Nephron progenitor cell (in vitro differentiated cells): ENCODE results near the gene SHLD2.
"Not testable (repeated sequence)": the region's sequence is repeated elsewhere in the genome, so short reads cannot be mapped to it uniquely, and the experiment has no call there.

Source experiments
- DNase-seq: peaks from one replicate; pipeline ENCODE4 v3.0.0; 2021
- H3K27ac Mint-ChIP-seq: 2 replicates; pipeline ENCODE4 v1.8.0; 2021; ENCODE audit warnings: mild to moderate bottlenecking, moderate library complexity, mixed read lengths
- H3K27me3 Mint-ChIP-seq: 2 replicates; pipeline ENCODE4 v1.8.0; 2021; ENCODE audit warnings: mild to moderate bottlenecking, low read depth, mixed read lengths; ENCODE audit not compliant: poor library complexity
- H3K36me3 Mint-ChIP-seq: 2 replicates; pipeline ENCODE4 v1.8.0; 2021; ENCODE audit warnings: low read depth, mixed read lengths
- H3K4me1 Mint-ChIP-seq: 2 replicates; pipeline ENCODE4 v1.8.0; 2021; ENCODE audit warnings: mixed read lengths
- H3K4me3 Mint-ChIP-seq: 2 replicates; pipeline ENCODE4 v1.8.0; 2021; ENCODE audit warnings: mild to moderate bottlenecking, moderate library complexity, mixed read lengths
- H3K9me3 Mint-ChIP-seq: 2 replicates; pipeline ENCODE4 v1.8.0; 2021; ENCODE audit warnings: mild to moderate bottlenecking, moderate library complexity, mixed read lengths
- CTCF ChIP-seq: fragments of 200-600 bp; sonication (generic); IDR thresholded peaks from 2 replicates; pipeline ENCODE4 v1.5.0; 2021; ENCODE audit warnings: antibody characterized with exemption

The SHLD2 gene

GRCh38 chr10:87093632-87094372, 1.2 kb upstream of the SHLD2 start:
- TF ChIP-seq CTCF: no peak
- Mint-ChIP-seq H3K9me3 (peaks cover 3% of the 10 kb centered on the region), H3K36me3 (peaks cover 18% of the 10 kb centered on the region), H3K27me3 (no peaks in the 10 kb centered on the region), H3K27ac (peak overlapping the region; percentile 61), H3K4me3 (peak overlapping the region; percentile 91), H3K4me1 (peaks cover 46% of the 10 kb centered on the region)
- peak; percentile 67 for DNase-seq

DNA sequence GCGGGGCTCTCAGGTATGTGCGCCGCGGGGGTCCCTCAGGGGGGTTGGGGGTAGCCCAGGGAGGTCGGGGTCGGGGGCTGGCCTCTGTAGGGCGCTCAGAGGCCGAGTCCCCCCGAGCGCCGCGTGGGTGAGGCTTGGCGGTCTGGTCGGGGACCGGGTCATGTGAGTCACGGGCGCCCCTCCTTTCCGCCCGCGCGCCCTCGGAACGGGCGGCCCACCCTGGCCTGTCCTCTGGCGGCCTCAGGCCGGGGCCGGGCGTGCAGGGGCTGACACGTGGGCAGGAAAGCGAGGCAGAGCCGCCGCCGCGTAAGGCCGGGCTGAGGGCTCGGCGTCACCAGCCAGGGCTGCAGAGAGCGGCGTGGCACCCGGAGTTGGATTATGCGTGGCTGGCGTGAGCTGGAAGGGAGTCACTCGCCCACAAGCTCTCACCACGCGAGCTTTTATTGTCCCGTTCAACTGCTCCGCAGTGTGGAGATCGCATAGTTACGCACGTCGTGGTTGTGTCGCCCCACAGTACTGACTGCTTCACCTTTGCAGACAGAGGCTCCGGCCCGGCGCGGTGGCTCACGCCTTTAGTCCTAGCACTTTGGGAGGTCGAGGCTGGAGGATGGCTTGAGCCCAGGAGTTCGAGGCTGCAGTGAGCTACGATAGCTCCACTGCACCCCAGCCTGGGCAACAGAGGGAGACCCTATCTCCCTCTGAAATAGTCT, 385 bp downstream of the SHLD2 start:
- H3K4me1 Mint-ChIP-seq: peaks cover 39% of the 10 kb centered on the region
- H3K27me3 Mint-ChIP-seq: no peaks in the 10 kb centered on the region
- H3K36me3 Mint-ChIP-seq: peaks cover 33% of the 10 kb centered on the region
- peaks cover 9% of the 10 kb centered on the region for H3K9me3 Mint-ChIP-seq
- DNase-seq: peak; percentile 75
- H3K4me3 Mint-ChIP-seq: peak overlapping the region; percentile 83
- no peak overlapping the region for H3K27ac Mint-ChIP-seq
- no peak for TF ChIP-seq CTCF

DNA sequence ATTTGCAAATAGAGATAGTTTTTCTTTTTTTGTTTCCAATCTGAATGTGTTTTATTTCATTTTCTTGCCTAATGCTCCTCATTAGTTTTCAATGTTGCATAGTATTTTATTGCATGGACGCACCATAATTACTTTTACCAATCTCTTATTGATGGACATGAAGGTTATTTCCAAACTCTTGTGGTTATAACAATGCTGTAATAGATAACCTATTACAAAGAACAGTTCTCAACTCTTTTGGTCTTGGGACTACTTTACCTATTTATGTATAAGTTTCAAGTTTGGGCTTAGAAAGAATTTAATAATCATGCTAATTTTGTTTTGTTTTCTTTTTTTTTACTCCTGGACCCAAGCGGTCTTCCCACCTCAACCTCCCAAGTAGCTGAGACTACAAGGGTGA, 7.0 kb downstream of the SHLD2 start:
- Mint-ChIP-seq H3K9me3 (peaks cover 11% of the 10 kb centered on the region), H3K36me3 (peaks cover 82% of the 10 kb centered on the region), H3K4me3 (no peak overlapping the region), H3K27ac (no peak overlapping the region), H3K4me1 (no peaks in the 10 kb centered on the region), H3K27me3 (no peaks in the 10 kb centered on the region)
- TF ChIP-seq CTCF: no peak
- no peak for DNase-seq

DNA sequence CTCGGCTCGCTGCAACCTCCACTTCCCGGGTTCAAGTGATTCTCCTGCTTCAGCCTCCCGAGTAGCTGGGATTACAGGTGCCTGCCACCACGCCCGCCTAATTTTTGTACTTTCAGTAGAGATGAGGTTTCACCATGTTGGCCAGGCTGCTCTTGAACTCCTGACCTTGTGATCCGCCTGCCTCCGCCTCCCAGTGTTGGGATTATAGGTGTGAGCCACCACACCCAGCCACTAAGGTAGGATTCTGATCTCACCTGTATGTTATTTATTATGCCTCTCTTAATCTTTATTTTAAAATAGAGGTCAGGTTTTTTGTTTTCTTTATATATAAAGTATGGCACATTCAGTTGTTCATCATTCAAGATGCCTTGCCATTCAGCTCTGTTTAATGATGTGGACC, 9.7 kb downstream of the SHLD2 start:
- H3K36me3 Mint-ChIP-seq: peaks cover 82% of the 10 kb centered on the region
- H3K4me3 Mint-ChIP-seq, H3K27ac Mint-ChIP-seq, DNase-seq, H3K9me3 Mint-ChIP-seq, H3K27me3 Mint-ChIP-seq, H3K4me1 Mint-ChIP-seq: not testable (repeated sequence)

DNA sequence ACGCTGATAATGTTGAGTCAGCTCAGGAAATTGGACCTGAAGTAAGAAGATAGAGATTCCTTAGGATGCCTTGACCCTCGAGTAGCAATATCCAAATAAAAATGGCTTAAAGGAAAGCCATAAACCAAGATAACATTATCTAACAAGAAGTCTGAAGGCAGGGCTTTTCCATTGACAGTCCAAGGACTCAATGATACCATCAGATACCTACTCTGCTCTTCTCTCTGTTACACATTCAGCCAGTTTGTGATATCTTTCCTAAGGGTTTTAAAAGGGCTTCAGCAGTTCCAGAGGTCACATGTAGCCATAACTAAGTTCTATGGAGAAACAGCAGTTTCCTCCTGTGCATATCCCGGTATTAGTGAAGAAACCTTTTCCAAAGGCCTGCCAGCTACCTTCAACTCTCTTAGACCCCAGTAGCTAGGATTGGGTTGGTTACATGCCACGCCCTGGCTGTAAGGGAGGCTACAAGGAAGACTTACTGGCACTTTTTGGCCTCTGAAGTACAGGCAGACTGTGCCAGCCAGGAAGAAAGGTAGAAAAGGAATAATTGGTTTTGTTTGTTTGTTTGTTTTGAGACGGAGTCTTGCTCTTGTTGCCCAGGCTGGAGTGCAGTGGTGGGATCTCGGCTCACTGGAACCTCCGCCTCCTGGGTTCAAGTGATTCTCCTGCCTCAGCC, 10.6 kb downstream of the SHLD2 start:
- H3K4me1 Mint-ChIP-seq: no peaks in the 10 kb centered on the region
- H3K27me3 Mint-ChIP-seq: no peaks in the 10 kb centered on the region
- peaks cover 3% of the 10 kb centered on the region for H3K9me3 Mint-ChIP-seq

GRCh38 chr10:87118122-87118521, 23.1 kb downstream of the SHLD2 start:
- H3K27ac Mint-ChIP-seq, H3K27me3 Mint-ChIP-seq, H3K4me3 Mint-ChIP-seq, DNase-seq, H3K9me3 Mint-ChIP-seq, H3K4me1 Mint-ChIP-seq: not testable (repeated sequence)
- H3K36me3 Mint-ChIP-seq: peaks cover 35% of the 10 kb centered on the region

More for the DNA sequence above, 10.6 kb downstream of the SHLD2 start:
- no peak for DNase-seq
- Mint-ChIP-seq H3K27ac (no peak overlapping the region), H3K36me3 (peaks cover 79% of the 10 kb centered on the region), H3K4me3 (no peak overlapping the region)
- TF ChIP-seq CTCF: no peak

DNA sequence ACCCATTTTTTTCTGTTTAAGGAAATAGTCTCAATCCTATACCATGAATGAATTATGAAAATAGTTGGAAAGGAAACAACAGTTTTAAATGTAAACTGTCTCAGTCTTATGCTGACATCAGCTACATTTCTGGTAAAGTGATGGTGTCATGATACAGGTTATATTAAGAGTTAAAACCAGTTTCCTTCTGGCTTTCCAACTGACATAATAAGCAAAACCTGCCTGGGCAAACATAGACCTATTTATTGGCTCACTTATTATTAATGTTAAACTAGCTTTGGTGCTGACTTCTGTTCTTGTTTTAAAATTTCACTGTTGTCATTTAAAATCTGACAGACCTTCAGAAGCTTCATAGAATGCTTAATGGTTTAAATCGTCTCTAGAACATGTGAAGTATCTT, 24.0 kb downstream of the SHLD2 start:
- peaks cover 28% of the 10 kb centered on the region for H3K36me3 Mint-ChIP-seq
- DNase-seq, H3K9me3 Mint-ChIP-seq, H3K27ac Mint-ChIP-seq, H3K27me3 Mint-ChIP-seq, H3K4me1 Mint-ChIP-seq, H3K4me3 Mint-ChIP-seq: not testable (repeated sequence)

DNA sequence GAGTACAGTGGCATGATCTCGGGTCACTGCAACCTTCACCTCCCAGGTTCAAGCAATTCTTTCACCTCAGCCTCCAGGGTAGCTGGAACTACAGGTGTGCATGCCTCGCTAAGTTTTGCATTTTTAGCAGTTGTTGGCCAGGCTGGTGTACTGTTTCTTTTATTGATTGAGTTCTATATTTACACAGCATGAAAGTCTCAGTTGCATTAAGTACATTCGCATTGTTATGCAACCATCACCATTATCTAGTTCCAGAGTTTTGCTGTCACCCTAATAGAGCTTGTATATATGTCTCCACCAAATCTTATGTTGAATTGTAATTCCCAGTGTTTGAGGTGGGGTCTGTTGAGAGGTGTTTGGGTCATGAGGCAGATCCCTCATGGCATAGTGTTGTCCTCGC, 28.3 kb downstream of the SHLD2 start:
- not testable (repeated sequence) for H3K27me3 Mint-ChIP-seq, H3K27ac Mint-ChIP-seq, H3K9me3 Mint-ChIP-seq, H3K4me3 Mint-ChIP-seq, DNase-seq, H3K4me1 Mint-ChIP-seq
- H3K36me3 Mint-ChIP-seq: peaks cover 16% of the 10 kb centered on the region

DNA sequence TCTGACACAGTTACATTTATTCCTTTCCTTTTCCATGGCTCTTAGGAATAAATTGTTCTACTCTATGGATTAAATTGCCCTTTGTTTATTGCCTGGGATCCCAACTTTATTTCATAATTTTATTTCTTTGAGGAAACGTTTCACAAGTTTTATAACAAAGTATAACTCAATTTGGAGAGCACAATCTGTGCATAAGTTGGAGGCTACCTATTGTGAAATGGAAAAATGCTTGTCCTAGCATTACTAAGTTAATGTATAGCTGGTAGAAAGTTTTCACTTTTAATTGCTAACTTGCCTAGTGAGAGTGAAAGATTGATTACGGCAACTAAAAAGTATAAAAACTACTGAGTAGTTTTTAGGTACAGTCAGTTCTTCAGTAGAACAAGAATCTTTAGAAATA, 32.0 kb downstream of the SHLD2 start:
- H3K4me3 Mint-ChIP-seq, DNase-seq, H3K9me3 Mint-ChIP-seq, H3K27me3 Mint-ChIP-seq, H3K27ac Mint-ChIP-seq, H3K4me1 Mint-ChIP-seq: not testable (repeated sequence)
- peaks cover 40% of the 10 kb centered on the region for H3K36me3 Mint-ChIP-seq

- not testable (repeated sequence) for DNase-seq, H3K27ac Mint-ChIP-seq, H3K4me1 Mint-ChIP-seq, H3K9me3 Mint-ChIP-seq, H3K27me3 Mint-ChIP-seq, H3K4me3 Mint-ChIP-seq
- peaks cover 42% of the 10 kb centered on the region for H3K36me3 Mint-ChIP-seq
These were observed 32.7 kb downstream of the SHLD2 start for GRCh38 chr10:87127607-87128156.
